Activated CD8-positive, alpha-beta memory T cell treated with anti-CD3 and anti-CD28 coated beads for 36 hours (primary cell): ENCODE measurements around the gene TOMM40. TPM values are rescaled to one million over a fixed set of nuclear protein-coding genes. Genes with fewer than 3 reads are reported as not detected.

Experiments used
- CTCF ChIA-PET: fragments of 350-600 bp; sonication (Branson Sonifier 250); formaldehyde crosslinking; loops from one replicate; lab custom pipeline; 2021; ENCODE audit warnings: antibody characterized with exemption; lab: Charles Lee
- POLR2A ChIA-PET: fragments of 350-600 bp; sonication (Branson Sonifier 250); formaldehyde crosslinking; loops from one replicate; lab custom pipeline; 2021; ENCODE audit warnings: antibody characterized with exemption; lab: Charles Lee
- total RNA-seq, 2 experiments: library from RNA; stranded (reverse); gene quantifications; one replicate each; pipeline ENCODE4 v1.2.3, GENCODE V29; 2021

The TOMM40 gene
- total RNA-seq, 2 experiments from 2014 or later: 215 to 223 TPM

- POLR2A ChIA-PET: no interaction called here
These were observed 58.5 kb downstream of the TOMM40 start for GRCh38 chr19:44949550-44949949.

GRCh38 chr19:44951179-44952159 is 60.4 kb downstream of the TOMM40 start:
- POLR2A ChIA-PET: interaction anchor here (0.6 kb wide), 1 partner anchor 56 kb away, joined by 5 read pairs; no protein-coding TSS in a partner anchor
- CTCF ChIA-PET: interaction anchor here (0.5 to 2.5 kb wide), 9 partner anchors 9 to 257 kb away, joined by 3 to 8 read pairs (median 4); partner anchors contain the start of genes APOE and GEMIN7

More at GRCh38 chr19:44949550-44949949, 58.5 kb downstream of the TOMM40 start:
- CTCF ChIA-PET: no interaction called here

Other genes with a start within 250 kb of the TOMM40 start
- gene PVR, start 247.3 kb upstream of the TOMM40 start, total RNA-seq: 1 to 10 TPM; 6.7 to 8.0 TPM
- gene CEACAM19, start 219.8 kb upstream of the TOMM40 start, total RNA-seq: under 1 TPM; 0.13 to 0.23 TPM
- gene CEACAM16, start 192.1 kb upstream of the TOMM40 start, total RNA-seq: not detected
- 10 to 100 TPM; 29.5 to 32.7 TPM for gene BCL3, start 142.5 kb upstream of the TOMM40 start, total RNA-seq
- not detected for gene CBLC, start 113.4 kb upstream of the TOMM40 start, total RNA-seq
- not detected for gene BCAM, start 82.2 kb upstream of the TOMM40 start, total RNA-seq
- under 1 TPM; 0.36 to 0.44 TPM for gene NECTIN2, start 45.0 kb upstream of the TOMM40 start, total RNA-seq
- under 1 TPM; 0.32 to 0.34 TPM for gene APOE, start 14.5 kb downstream of the TOMM40 start, total RNA-seq
- 1 to 10 TPM; 1.1 to 2.0 TPM for gene APOC1, start 23.4 kb downstream of the TOMM40 start, total RNA-seq
- not detected for gene APOC4, start 51.0 kb downstream of the TOMM40 start, total RNA-seq
- not detected for gene APOC2, start 54.8 kb downstream of the TOMM40 start, total RNA-seq
- 10 to 100 TPM; 72.4 to 73.5 TPM for gene CLPTM1, start 64.1 kb downstream of the TOMM40 start, total RNA-seq
- gene RELB, start 110.2 kb downstream of the TOMM40 start, total RNA-seq: 10 to 100 TPM; 48.5 to 51.6 TPM
- 10 to 100 TPM; 78.1 to 80.5 TPM for gene CLASRP, start 147.8 kb downstream of the TOMM40 start, total RNA-seq
- 1 to 10 TPM; 8.1 to 8.6 TPM for gene ZNF296, start 185.2 kb downstream of the TOMM40 start, total RNA-seq
- 10 to 100 TPM; 55.4 to 55.6 TPM for gene GEMIN7, start 188.0 kb downstream of the TOMM40 start, total RNA-seq
- 10 to 100 TPM; 13.8 to 14.7 TPM for gene PPP1R37, start 201.9 kb downstream of the TOMM40 start, total RNA-seq